ENCODE data around the gene KIF18B.

The KIF18B gene

GRCh38 chr17:44889003-44889402 is 58.6 kb downstream of the KIF18B start:
- H3K4me3 ChIP-seq (ENCODE audit: low read length): no peak overlapping the region
- no peaks in the 10 kb centered on the region for H3K27me3 ChIP-seq (ENCODE audit: control insufficient read depth, insufficient read depth, low read length)
- no peak overlapping the region for H3K9ac ChIP-seq (ENCODE audit: low read length)
- no peaks in the 10 kb centered on the region for H3K4me1 ChIP-seq (ENCODE audit: control insufficient read depth, low read depth, low read length)
- H3K9me3 ChIP-seq (ENCODE audit: control insufficient read depth, low read depth, low read length): no peaks in the 10 kb centered on the region
- H3K36me3 ChIP-seq (ENCODE audit: control insufficient read depth, low read depth, low read length): peaks cover 36% of the 10 kb centered on the region
- H3K27ac ChIP-seq (ENCODE audit: low read length): no peak overlapping the region

GRCh38 chr17:44887971-44888954 is 59.3 kb downstream of the KIF18B start:
- Histone ChIP-seq H3K27ac (ENCODE audit: low read length) (no peak overlapping the region), H3K9me3 (ENCODE audit: control insufficient read depth, low read depth, low read length) (no peaks in the 10 kb centered on the region), H3K4me3 (ENCODE audit: low read length) (no peak overlapping the region), H3K9ac (ENCODE audit: low read length) (no peak overlapping the region), H3K4me1 (ENCODE audit: control insufficient read depth, low read depth, low read length) (no peaks in the 10 kb centered on the region), H3K27me3 (ENCODE audit: control insufficient read depth, insufficient read depth, low read length) (no peaks in the 10 kb centered on the region), H3K36me3 (ENCODE audit: control insufficient read depth, low read depth, low read length) (peaks cover 39% of the 10 kb centered on the region)

- Histone ChIP-seq H3K27me3 (ENCODE audit: control insufficient read depth, insufficient read depth, low read length) (no peaks in the 10 kb centered on the region), H3K9me3 (ENCODE audit: control insufficient read depth, low read depth, low read length) (no peaks in the 10 kb centered on the region), H3K9ac (ENCODE audit: low read length) (no peak overlapping the region), H3K27ac (ENCODE audit: low read length) (no peak overlapping the region), H3K4me3 (ENCODE audit: low read length) (no peak overlapping the region), H3K36me3 (ENCODE audit: control insufficient read depth, low read depth, low read length) (peaks cover 46% of the 10 kb centered on the region), H3K4me1 (ENCODE audit: control insufficient read depth, low read depth, low read length) (no peaks in the 10 kb centered on the region)
These were observed 60.6 kb downstream of the KIF18B start for GRCh38 chr17:44887016-44887415.

GRCh38 chr17:44884941-44885340 is 62.6 kb downstream of the KIF18B start:
- Histone ChIP-seq H3K4me1 (ENCODE audit: control insufficient read depth, low read depth, low read length) (no peaks in the 10 kb centered on the region), H3K4me3 (ENCODE audit: low read length) (no peak overlapping the region), H3K9ac (ENCODE audit: low read length) (no peak overlapping the region), H3K9me3 (ENCODE audit: control insufficient read depth, low read depth, low read length) (no peaks in the 10 kb centered on the region), H3K27me3 (ENCODE audit: control insufficient read depth, insufficient read depth, low read length) (no peaks in the 10 kb centered on the region), H3K36me3 (ENCODE audit: control insufficient read depth, low read depth, low read length) (peaks cover 60% of the 10 kb centered on the region), H3K27ac (ENCODE audit: low read length) (no peak overlapping the region)

GRCh38 chr17:44881145-44881544 is 66.4 kb downstream of the KIF18B start:
- H3K9me3 ChIP-seq (ENCODE audit: control insufficient read depth, low read depth, low read length): no peaks in the 10 kb centered on the region

GRCh38 chr17:44880062-44880461 is 67.5 kb downstream of the KIF18B start:
- H3K36me3 ChIP-seq (ENCODE audit: control insufficient read depth, low read depth, low read length): peaks cover 73% of the 10 kb centered on the region
- no peak overlapping the region for H3K4me3 ChIP-seq (ENCODE audit: low read length)
- no peak overlapping the region for H3K27ac ChIP-seq (ENCODE audit: low read length)

More at GRCh38 chr17:44881145-44881544, 66.4 kb downstream of the KIF18B start:
- Histone ChIP-seq H3K4me1 (ENCODE audit: control insufficient read depth, low read depth, low read length) (no peaks in the 10 kb centered on the region), H3K27me3 (ENCODE audit: control insufficient read depth, insufficient read depth, low read length) (no peaks in the 10 kb centered on the region), H3K9ac (ENCODE audit: low read length) (no peak overlapping the region), H3K36me3 (ENCODE audit: control insufficient read depth, low read depth, low read length) (peaks cover 76% of the 10 kb centered on the region), H3K4me3 (ENCODE audit: low read length) (no peak overlapping the region), H3K27ac (ENCODE audit: low read length) (no peak overlapping the region)

GRCh38 chr17:44879376-44879775 is 68.2 kb downstream of the KIF18B start:
- Histone ChIP-seq H3K4me3 (ENCODE audit: low read length) (no peak overlapping the region), H3K9me3 (ENCODE audit: control insufficient read depth, low read depth, low read length) (no peaks in the 10 kb centered on the region), H3K36me3 (ENCODE audit: control insufficient read depth, low read depth, low read length) (peaks cover 72% of the 10 kb centered on the region), H3K4me1 (ENCODE audit: control insufficient read depth, low read depth, low read length) (no peaks in the 10 kb centered on the region), H3K27me3 (ENCODE audit: control insufficient read depth, insufficient read depth, low read length) (no peaks in the 10 kb centered on the region), H3K27ac (ENCODE audit: low read length) (no peak overlapping the region), H3K9ac (ENCODE audit: low read length) (no peak overlapping the region)

More at GRCh38 chr17:44880062-44880461, 67.5 kb downstream of the KIF18B start:
- no peaks in the 10 kb centered on the region for H3K27me3 ChIP-seq (ENCODE audit: control insufficient read depth, insufficient read depth, low read length)
- no peaks in the 10 kb centered on the region for H3K9me3 ChIP-seq (ENCODE audit: control insufficient read depth, low read depth, low read length)
- H3K4me1 ChIP-seq (ENCODE audit: control insufficient read depth, low read depth, low read length): no peaks in the 10 kb centered on the region
- no peak overlapping the region for H3K9ac ChIP-seq (ENCODE audit: low read length)

GRCh38 chr17:44878627-44879221 is 68.8 kb downstream of the KIF18B start:
- H3K4me1 ChIP-seq (ENCODE audit: control insufficient read depth, low read depth, low read length): no peaks in the 10 kb centered on the region
- H3K9me3 ChIP-seq (ENCODE audit: control insufficient read depth, low read depth, low read length): no peaks in the 10 kb centered on the region
- H3K36me3 ChIP-seq (ENCODE audit: control insufficient read depth, low read depth, low read length): peaks cover 75% of the 10 kb centered on the region
- H3K9ac ChIP-seq (ENCODE audit: low read length): no peak overlapping the region
- no peak overlapping the region for H3K4me3 ChIP-seq (ENCODE audit: low read length)
- H3K27me3 ChIP-seq (ENCODE audit: control insufficient read depth, insufficient read depth, low read length): no peaks in the 10 kb centered on the region
- no peak overlapping the region for H3K27ac ChIP-seq (ENCODE audit: low read length)

- no peaks in the 10 kb centered on the region for H3K9me3 ChIP-seq (ENCODE audit: control insufficient read depth, low read depth, low read length)
- no peaks in the 10 kb centered on the region for H3K27me3 ChIP-seq (ENCODE audit: control insufficient read depth, insufficient read depth, low read length)
- H3K36me3 ChIP-seq (ENCODE audit: control insufficient read depth, low read depth, low read length): peaks cover 72% of the 10 kb centered on the region
- no peaks in the 10 kb centered on the region for H3K4me1 ChIP-seq (ENCODE audit: control insufficient read depth, low read depth, low read length)
- no peak overlapping the region for H3K4me3 ChIP-seq (ENCODE audit: low read length)
- H3K9ac ChIP-seq (ENCODE audit: low read length): no peak overlapping the region
- H3K27ac ChIP-seq (ENCODE audit: low read length): no peak overlapping the region
These were observed 70.5 kb downstream of the KIF18B start for GRCh38 chr17:44877121-44877520.

- Histone ChIP-seq H3K4me1 (ENCODE audit: control insufficient read depth, low read depth, low read length) (no peaks in the 10 kb centered on the region), H3K36me3 (ENCODE audit: control insufficient read depth, low read depth, low read length) (peaks cover 70% of the 10 kb centered on the region), H3K4me3 (ENCODE audit: low read length) (no peak overlapping the region), H3K9ac (ENCODE audit: low read length) (no peak overlapping the region), H3K27me3 (ENCODE audit: control insufficient read depth, insufficient read depth, low read length) (no peaks in the 10 kb centered on the region), H3K27ac (ENCODE audit: low read length) (no peak overlapping the region), H3K9me3 (ENCODE audit: control insufficient read depth, low read depth, low read length) (no peaks in the 10 kb centered on the region)
These were observed 71.8 kb downstream of the KIF18B start for GRCh38 chr17:44875761-44876160.

All from iPS-18a (cell line).